Measurements from ENCODE around the gene OTUD7B. TPM values are rescaled to one million over a fixed set of nuclear protein-coding genes. Genes with fewer than 3 reads are reported as not detected.

OTUD7B gene
- total and polyA plus RNA-seq, 9 of the 15 experiments (the other 6 are each of a cell fraction or from before 2014, with no cell fraction given): 0.96 to 18.8 (median 7.4) TPM

GRCh38 chr1:149915429-149916192 lies 94.9 kb downstream of the OTUD7B start (continued):
- TF ChIP-seq THRB (CRISPR knock-in tag; conservative IDR thresholded peaks at IDR 0.05): 0 out of 2 replicates have a peak, but pooled peaks have one; percentile 36
- TF ChIP-seq PML (IDR thresholded peaks at IDR 0.05; ENCODE audit: low read length): no peak
- TF ChIP-seq TCF3 (CRISPR knock-in tag; IDR thresholded peaks at IDR 0.05): peak; percentile 77
- TF ChIP-seq OTX1 (CRISPR knock-in tag; IDR thresholded peaks at IDR 0.05): no peak
- peak; percentile 38; the same call in 1 of the 2 replicates for TF ChIP-seq LCOR (CRISPR knock-in tag; IDR thresholded peaks at IDR 0.05)
- TF ChIP-seq MTA2 (IDR thresholded peaks at IDR 0.05; ENCODE audit: low read depth): peak; percentile 35; the same call in 1 of the 2 replicates
- no peak for TF ChIP-seq ZNF217 (CRISPR knock-in tag; IDR thresholded peaks at IDR 0.05)
- TF ChIP-seq GATAD2B (IDR thresholded peaks at IDR 0.05; ENCODE audit: borderline replicate concordance): no peak
- TF ChIP-seq PHF8 (IDR thresholded peaks at IDR 0.05; ENCODE audit: borderline replicate concordance, low read length): no peak
- TF ChIP-seq CBFA2T2 (conservative IDR thresholded peaks at IDR 0.05): peak; percentile 45; the same call in 1 of the 2 replicates
- peak; percentile 42 for TF ChIP-seq ZFX (CRISPR knock-in tag; IDR thresholded peaks at IDR 0.05)
- no peak for TF ChIP-seq GABPB1 (CRISPR knock-in tag; IDR thresholded peaks at IDR 0.05)
- TF ChIP-seq, protein P1, sequence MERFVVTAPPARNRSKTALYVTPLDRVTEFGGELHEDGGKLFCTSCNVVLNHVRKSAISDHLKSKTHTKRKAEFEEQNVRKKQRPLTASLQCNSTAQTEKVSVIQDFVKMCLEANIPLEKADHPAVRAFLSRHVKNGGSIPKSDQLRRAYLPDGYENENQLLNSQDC (CRISPR knock-in tag; IDR thresholded peaks at IDR 0.05): no peak
- peak; percentile 60 for TF ChIP-seq ARID1B (IDR thresholded peaks at IDR 0.05)
- no peak for TF ChIP-seq NCOA6 (IDR thresholded peaks at IDR 0.05)
- TF ChIP-seq PPARD (CRISPR knock-in tag; IDR thresholded peaks at IDR 0.05): no peak
- no peak for TF ChIP-seq JUN (IDR thresholded peaks at IDR 0.05; ENCODE audit: borderline replicate concordance, low read depth, low read length)
- no peak for TF ChIP-seq JUN (CRISPR knock-in tag; IDR thresholded peaks at IDR 0.05; ENCODE audit: borderline replicate concordance)
- TF ChIP-seq TEAD1 (CRISPR knock-in tag; IDR thresholded peaks at IDR 0.05): 0 out of 4 replicates have a peak, but pooled peaks of 1 of the 2 experiments have one; percentile 37
- no peak for TF ChIP-seq DEAF1 (CRISPR knock-in tag; IDR thresholded peaks at IDR 0.05)
- TF ChIP-seq ZKSCAN1 (IDR thresholded peaks at IDR 0.05; ENCODE audit: low read depth, low read length): no peak
- TF ChIP-seq SMARCE1 (IDR thresholded peaks at IDR 0.05): peak; percentile 25; the same call in 1 of the 2 replicates
- TF ChIP-seq E2F1 (CRISPR knock-in tag; IDR thresholded peaks at IDR 0.05): no peak
- TF ChIP-seq ZNF311 (CRISPR knock-in tag; IDR thresholded peaks at IDR 0.05): no peak; the same call in 1 of the 2 replicates
- TF ChIP-seq ZNF764 (CRISPR knock-in tag; IDR thresholded peaks at IDR 0.05; ENCODE audit: low read depth): no peak

Data from K562 (cell line).